HEK293T (cell line): Measurements from ENCODE around the gene PCF11.

ENCODE experiments used
- CTBP1 ChIP-seq: fragments of 450-650 bp; IDR thresholded peaks from 2 replicates; pipeline ENCODE4 v1.6.1; 2016; ENCODE audit warnings: borderline replicate concordance
- ELF4 ChIP-seq: fragments of 450-650 bp; IDR thresholded peaks from 2 replicates; pipeline ENCODE4 v1.6.1; 2017; ENCODE audit warnings: antibody characterized with exemption
- FOXA1 ChIP-seq: fragments of 450-650 bp; IDR thresholded peaks from 2 replicates; pipeline ENCODE4 v1.6.1; 2016; ENCODE audit warnings: mild to moderate bottlenecking
- FOXK2 ChIP-seq: fragments of 450-650 bp; IDR thresholded peaks from 2 replicates; pipeline ENCODE4 v1.6.1; 2016; ENCODE audit warnings: mild to moderate bottlenecking
- FOXM1 ChIP-seq: fragments of 450-650 bp; IDR thresholded peaks from 2 replicates; pipeline ENCODE4 v1.6.1; 2017; ENCODE audit warnings: mild to moderate bottlenecking, borderline replicate concordance
- HDGF ChIP-seq: fragments of 450-650 bp; IDR thresholded peaks from 2 replicates; pipeline ENCODE4 v1.6.1; 2017; ENCODE audit warnings: antibody characterized with exemption, borderline replicate concordance
- NFRKB ChIP-seq: fragments of 450-650 bp; IDR thresholded peaks from 2 replicates; pipeline ENCODE4 v1.6.1; 2016; ENCODE audit warnings: mild to moderate bottlenecking, moderate library complexity
- PKNOX1 ChIP-seq: fragments of 450-650 bp; IDR thresholded peaks from 2 replicates; pipeline ENCODE4 v1.6.1; 2016
- SP1 ChIP-seq: fragments of 450-650 bp; IDR thresholded peaks from 2 replicates; pipeline ENCODE4 v1.6.1; 2017
- ZNF384 ChIP-seq: fragments of 450-650 bp; IDR thresholded peaks from 2 replicates; pipeline ENCODE4 v1.6.1; 2016

- TF ChIP-seq SP1 (no peak), HDGF (no peak), ZNF384 (no peak), FOXK2 (no peak), PKNOX1 (no peak), FOXM1 (no peak), FOXA1 (no peak), NFRKB (no peak), ELF4 (no peak), CTBP1 (no peak)
Measured at GRCh38 chr11:83140691-83141455, 16.1 kb upstream of the PCF11 start.
